HG03460 (cell line): Measurements from ENCODE around the gene RPA3.

Experiments used
- ATAC-seq: cut with Tn5 transposase; IDR thresholded peaks from one replicate; pipeline ENCODE4 v1.9.1; 2021; ENCODE audit not compliant: unreplicated experiment

RPA3 gene

DNA sequence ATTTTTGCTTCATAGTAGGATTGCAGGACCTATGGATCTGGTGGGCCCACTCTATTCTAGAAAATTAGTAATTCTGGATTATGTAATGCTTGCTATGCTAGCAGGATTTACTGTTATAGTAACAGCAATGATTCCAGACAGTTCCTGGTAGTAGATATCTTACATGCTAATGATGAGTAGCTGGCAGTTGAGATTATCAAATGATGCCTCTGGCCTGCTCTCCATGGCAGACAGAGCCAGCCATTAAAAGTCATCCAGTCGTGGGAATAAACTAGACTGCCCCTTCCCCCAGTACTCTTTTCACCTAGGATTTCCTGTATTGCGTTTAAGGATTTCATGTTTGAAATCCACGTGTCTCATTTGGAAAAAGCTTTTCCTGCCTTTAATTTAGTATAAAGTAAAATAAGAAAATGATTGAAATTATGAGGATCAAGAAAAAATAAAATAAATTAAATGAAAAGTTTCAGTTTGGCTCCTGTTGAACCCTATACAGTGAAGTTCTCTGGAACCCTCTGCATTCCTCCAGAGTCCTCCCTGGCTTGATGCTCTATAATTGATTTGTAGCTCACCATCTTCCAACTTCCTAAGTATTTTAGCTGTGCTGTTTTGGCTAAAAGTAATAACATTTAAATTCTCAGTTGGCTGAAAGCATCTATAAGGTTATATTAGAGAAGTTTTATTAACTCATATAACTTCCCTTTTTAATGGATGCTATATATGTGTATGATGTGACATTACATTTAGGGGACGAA, 63.3 kb downstream of the RPA3 start:
- ATAC-seq: no peak

DNA sequence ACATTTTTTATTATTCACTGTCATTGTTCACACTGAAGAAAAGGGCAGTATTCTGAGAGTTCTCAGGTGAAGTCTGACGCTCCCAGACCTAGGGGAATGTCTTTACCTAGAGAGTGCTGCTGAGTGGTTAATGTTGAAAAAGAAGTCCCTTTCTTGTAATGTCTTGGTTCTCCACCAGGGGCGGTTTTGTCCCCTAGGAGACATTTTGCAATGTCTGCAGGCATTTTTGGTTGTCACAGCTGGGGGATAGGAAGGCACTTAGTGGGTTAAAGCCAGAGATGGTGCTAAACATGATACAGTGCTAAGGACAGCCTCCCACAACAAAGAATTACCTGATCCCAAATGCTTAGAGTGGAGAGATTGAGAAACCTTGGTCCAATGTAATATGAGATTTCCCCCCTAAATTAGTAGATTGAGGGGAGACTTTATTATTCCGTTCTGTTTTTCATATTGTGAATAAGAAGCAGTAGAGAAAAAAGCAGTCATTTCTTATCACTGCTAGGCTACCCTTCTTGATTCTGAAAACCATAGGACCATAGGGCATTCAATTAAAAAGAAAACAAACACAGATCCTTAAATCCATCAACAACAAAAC, 64.7 kb downstream of the RPA3 start:
- no peak for ATAC-seq

DNA sequence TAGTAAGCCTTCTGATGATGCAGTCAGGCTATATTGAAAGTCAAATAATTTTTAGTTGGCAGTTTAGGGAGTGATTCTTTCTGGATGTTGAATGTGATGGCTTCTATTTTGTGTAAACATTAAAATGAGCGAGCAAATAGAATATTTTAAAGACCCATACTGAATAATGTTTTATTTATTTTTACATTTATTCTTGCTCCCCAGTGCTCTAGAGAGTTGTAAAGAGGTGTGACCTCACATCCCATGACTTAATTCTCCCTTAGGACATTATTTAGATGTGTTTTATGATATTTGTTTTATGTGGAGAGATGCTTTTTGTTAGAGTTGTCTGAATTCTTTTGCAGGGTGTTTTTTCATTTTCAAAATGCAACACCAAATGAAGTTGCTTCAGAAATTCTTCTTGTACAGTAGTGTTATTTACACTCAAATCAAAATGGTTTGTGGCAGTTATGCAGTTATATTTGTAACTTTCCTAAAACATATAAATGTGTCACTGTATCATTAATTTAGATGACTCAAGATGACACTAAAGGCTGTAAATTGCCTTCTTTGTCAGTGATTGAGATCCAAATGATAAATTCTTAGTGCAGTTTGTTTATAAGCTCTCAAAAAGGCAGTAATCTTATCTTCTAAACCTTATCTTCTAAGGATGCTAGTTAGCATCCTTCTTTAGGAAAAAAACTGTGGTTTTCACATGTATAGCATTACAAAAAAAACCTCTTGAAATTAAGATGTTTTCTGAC, 65.4 kb downstream of the RPA3 start:
- ATAC-seq: no peak

DNA sequence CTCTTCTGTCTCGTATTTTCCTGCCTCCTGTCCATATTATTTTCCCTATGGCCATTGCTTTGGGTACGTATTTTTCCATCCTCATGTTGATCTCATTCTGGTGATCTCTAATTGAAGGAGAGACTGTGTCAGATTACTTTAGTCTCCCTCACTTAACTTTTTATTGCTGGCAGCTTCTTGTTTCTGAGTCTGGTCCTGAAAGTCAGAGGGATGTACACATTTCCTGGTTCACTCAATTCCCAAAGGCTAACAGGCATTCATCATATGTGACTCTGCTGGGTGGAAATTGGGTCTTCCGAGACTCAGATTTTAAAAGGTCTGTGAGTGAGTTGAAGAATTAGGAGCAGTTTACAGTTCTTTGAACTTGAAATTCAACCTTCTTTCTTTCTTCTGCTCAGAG, 66.9 kb downstream of the RPA3 start:
- ATAC-seq: no peak

DNA sequence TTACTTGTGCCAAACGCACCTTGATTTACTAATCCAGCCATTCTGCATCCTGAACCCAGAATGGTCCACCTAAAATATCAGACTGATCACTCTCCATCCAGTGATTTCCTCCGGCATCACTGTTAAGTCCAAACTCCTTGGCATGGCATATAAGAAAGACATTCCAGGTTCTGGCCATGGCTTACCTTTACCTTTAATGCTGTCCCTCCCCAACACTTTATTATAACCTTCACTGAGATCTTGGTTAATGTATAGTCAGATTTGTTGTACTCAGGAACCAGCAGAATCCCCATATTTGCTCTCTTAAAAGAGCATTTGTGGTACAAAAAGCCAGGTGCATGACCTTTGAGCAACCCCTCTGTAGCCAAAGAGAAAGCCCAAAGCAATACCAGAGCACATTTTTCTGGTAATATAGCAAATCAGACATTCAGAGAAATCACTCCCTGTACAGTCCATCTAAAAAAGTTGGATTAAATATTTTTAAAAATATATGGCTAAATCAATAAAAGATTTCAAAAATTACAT, 67.7 kb downstream of the RPA3 start:
- ATAC-seq: no peak

DNA sequence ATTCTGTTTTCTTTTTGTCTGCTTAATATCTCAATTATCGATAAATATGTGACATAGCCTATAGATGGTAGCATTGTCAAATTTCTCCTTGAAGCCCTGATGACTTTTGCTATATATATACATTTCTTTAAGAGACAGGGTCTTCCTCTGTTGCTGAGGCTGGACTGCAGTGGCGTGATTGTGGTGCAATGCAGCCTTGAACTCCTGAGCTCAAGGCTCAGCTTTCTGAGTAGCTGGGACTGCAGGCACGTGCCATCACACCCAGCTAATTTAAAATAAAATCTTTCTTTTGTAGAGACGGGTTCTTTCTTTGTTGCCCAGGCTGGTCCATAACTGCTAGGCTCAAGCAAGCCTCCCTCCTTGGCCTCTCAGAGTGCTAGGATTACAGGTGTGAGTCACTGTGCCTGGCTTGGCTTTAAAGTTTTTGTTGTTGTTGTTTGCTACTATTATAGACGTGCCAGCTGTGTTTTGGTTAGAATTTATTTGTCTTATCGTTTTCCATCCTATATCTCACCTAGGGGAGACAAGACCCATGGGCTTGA, 70.8 kb downstream of the RPA3 start:
- no peak for ATAC-seq

DNA sequence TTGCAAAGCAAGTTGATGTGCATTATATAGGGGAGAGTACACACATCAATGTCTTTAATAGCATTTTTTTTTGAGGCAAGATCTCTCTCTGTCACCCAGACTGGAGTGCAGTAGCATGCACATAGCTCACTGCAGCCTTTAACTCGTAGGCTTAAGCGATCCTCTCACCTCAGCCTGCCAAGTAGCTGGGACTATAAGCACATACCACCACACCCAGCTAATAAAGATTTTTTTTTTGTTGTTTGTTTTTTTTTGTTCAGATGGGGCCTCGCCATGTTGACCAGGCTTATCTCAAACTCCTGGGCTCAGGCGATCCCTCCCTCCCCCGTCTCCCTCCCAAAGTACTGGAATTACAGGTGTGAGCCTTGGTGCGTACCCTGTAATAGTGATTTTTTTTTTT, 76.3 kb downstream of the RPA3 start:
- ATAC-seq: no peak

DNA sequence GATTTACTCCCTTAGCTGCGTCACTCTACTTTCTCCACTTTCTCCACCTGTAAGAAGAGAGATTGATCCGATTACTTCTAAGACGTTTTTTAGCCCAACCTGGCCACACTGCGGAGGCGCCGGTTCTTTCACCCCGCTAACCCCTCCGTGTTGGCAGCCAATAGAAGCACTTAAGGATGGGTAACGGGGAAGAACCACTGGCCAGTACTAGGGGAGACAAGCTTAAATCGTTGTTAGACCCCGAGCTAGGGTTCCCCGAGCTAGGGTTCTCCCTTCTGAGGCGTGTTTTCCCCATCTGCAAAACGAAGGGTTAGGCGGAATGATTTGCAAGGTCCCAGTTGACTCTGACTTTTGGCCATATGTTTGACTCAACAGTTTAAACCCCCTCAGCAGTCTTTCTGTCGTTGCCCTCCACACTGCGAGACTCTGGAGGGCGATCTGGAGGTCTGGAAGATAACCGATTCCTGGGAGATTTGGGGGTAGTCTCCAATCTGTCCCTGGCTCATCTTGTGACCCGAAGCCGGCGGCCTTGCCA, 77.2 kb downstream of the RPA3 start:
- ATAC-seq: peak; percentile 11

DNA sequence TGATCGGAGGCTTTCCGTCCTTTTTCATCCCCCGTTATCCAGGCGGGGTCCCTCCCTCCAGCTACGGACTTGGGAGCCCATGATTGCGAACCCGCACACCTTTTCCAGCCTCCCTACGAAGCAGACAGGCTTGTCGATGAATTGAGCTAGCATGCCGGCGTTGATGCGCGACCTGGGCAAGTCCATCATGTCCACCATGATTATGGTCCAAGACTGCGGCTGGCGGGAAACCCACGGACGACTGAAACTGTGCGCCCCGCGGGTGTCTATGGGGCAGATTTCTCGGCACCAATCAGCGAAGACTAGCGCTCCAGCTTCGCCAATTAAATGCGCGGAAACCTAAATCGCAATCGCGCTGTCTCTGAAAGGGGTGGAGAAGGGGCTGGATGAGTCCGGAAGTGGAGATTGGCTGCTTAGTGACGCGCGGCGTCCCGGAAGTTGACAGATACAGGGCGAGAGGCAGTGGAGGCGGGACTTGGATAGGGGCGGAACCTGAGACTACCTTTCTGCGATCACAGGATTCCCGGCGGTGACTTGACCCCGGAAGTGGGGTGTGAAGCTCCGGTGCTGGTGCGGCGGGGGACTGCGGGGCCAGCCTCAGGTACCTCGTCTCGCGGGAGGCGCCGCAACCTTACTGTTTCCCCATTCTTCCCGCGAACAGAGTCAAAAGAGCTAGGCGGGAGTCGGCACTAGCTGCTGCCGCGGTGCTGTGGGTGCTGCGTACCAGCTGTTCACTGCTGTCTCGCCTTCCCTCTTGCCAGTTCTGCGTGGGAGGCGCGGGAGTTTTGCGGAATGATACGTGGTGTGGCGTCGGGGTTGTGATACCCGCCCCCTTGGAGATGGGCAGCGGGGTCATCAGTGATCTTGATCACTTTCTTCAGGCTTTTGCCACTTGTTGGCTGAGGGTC, 77.9 kb downstream of the RPA3 start, which contains the start of gene UMAD1:
TSS of gene UMAD1 (plus strand) at position 532 of the 908 bp plus-strand sequence. CDS start 32,620 bp downstream, outside the sequence.
- peak; percentile 96 for ATAC-seq

DNA sequence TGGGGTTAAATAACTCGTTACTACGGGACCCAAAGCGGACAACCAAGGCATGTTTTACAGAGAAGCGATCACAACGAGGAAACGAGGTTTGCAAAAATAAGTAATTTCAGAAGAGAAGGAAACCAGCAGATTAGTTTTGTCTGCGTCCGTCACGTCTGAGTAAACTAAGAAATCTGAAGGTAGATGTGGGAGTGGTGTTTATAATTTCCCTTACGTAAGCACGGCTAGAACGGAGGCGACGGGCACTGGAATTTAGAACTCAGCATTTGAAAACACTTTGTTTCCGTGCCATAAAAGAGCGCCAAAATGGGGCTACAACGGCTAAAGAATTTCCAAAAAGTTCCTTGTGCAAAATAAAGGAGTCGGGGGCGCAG, 78.6 kb downstream of the RPA3 start:
- peak; percentile 16 for ATAC-seq

DNA sequence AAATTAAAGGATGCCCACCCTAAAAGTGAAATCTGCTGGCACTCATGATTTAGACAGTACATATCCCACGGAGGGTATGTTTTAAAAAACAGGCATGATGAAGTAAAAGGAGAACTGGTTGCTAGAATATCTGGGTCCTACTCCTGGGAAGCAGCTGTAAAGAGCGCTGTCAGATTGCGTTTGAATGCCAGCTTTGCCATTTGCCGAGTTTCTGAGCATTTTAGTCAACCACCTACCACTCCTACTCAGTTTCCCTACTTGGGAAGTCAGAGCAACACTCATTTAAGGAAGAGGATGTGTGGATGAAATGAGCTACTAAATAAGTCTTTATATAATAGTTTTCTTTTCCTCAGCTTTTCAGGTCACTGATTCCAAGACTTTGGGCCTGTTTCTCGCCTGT, 79.0 kb downstream of the RPA3 start:
- no peak for ATAC-seq

DNA sequence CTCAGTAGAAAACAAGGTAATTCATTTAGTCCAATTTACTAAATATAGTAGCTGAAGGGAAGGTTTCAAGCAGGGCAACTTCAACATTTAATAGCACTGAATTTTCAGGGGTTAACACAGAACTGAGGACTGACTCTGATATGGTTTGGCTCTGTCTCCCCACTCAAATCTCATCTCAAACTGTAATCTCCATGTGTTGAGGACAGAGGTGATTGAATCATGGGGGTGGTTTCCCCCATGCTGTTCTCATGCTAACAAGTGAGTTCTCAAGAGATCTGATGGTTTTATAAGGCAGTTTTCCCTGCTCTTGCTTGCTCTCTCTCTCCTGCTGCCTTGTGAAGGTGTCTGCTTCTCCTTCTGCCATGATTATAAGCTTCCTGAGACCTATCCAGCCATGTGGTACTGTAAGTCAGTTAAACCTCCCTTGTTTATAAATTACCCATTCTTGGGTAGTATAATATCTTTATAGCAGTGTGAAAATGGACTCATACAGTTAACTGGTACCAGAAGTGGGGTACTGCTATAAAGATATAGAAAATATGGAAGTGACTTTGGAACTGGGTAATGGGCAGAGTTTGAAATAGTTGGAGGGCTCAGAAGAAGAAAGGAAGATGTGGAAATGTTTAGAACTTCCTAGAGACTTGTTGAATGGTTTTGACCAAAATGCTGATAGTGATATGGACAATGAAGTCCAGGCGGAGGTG, 87.6 kb downstream of the RPA3 start:
- ATAC-seq: no peak

DNA sequence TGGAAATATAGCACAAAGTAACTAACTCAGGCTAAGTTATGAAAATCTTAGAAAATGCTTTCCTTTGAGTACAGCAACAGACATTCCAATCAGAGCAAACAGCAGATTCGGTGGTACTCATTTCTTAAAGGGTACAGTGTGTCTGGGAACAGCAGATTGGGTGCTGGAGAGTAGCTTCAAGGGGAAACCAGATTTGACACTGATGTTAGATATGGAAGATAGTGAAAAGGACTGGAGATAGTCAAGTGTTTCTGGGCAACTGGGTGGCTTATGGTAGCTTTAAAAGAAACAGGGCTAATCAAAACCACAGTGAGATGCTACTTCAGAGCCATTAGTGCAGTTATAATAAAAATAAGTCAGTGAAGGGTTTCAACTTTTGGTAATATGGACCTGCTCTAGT, 89.9 kb downstream of the RPA3 start:
- ATAC-seq: no peak

DNA sequence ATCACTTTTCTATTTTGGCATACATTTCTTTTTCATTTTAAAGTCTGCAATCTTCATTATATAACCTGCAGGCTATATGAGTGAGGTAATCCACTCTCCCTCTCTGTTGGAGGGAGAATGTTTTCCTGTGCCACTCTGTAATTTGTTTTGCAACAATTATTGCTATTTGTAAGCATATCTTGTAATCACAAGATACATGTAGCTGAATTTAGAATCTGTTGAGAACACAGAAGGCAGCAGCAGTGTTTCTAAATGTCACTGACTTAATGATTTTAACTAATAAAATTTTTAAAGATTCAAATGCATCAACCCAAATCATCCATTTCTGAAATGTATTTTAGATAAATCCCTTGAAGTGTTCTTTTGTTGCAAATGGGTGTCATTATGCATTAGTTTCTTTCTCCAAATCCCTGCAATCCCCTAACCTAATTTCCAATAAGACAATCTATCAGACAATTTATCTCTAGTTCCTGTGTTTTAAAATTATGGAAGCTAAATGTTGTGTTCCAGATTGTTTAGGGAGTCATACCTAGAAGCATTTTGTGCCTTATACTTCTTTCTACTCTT, 97.7 kb downstream of the RPA3 start:
- ATAC-seq: no peak

DNA sequence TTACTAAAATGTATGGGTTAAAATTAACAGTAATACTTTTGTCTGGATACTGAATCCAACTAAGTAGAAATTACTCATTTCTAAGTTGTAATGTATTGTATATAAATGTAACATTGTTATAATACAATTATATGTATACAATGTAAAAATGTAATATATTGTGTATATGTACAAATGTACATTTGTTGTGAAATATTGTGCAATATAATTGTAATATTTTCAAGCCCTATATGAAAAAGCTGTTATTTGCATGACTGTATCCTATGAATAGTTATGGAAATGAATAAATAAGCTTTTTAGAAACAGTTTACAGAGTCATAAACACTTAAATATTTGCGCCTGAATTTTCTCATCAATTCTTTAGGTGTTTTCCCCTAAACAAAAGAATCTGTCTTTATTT, 98.2 kb downstream of the RPA3 start:
- ATAC-seq: no peak

DNA sequence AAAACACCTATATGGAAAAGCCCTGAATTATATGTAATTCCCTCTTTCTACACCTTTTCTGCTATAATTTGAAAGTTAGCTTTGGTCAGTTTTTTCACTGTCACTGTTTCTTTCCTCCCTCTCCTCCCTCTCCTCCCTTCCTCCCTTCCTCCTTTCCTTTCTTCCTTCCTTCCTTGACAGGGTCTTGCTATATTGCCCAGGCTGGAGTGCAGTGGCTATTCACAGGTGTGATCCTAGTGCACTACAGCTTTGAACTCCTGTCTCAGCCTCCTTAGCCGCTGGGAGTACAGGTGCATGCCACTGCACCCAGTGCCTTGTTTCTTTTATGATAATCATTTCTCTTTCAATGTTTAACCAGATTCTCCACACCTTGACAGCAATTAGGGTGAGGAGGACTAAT, 100.0 kb downstream of the RPA3 start:
- no peak for ATAC-seq

DNA sequence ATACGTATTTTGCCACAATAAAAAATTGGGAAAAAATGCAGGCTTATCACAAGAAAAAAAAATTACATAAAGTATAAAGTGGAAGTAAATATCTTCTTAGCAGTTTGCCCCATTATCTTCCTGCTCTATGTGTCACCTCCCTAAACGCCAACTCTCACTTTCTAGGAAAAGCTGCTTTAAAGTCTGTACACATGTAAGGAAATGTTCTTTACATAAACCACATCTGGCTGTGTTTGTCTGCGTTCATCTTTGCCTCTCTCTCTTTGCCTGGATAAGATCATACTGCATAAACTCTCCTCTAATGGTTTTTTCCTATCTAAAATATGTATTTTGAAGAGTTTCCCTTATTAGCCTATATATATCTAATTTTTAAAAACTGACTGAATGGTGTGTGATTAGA, 100.9 kb downstream of the RPA3 start:
- no peak for ATAC-seq

DNA sequence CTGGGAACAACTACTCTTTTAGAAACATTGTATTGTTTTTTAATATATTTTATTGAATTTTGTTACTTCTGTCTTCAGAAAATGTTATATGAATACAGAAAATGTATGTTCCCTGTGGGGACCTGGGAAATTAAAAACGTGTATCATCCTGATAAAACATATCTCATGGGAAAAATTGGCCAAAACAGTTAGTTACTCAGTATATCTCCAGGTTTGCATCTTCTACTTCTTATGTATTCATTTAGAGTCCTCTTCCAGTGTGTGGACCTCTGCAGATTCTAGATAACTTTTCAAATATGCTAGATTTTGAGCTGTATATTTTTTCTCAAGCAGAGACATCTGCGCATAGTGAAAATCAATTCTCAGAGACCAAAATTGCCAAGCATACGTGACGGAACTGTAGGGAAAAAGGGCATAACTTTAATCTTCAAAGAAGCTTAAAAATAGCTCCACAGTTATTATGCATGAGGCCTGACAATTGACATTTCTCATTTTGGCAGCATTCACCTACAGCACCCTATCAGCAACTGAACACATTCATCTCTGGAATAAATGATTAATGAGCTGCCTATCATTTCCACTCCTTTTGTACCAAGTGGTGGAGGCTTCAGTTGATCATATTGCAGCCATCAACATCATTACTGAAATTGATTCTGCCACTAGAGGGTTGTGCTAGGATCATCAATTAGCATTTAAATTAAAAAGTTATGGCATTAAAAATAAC, 104.2 kb downstream of the RPA3 start:
- no peak for ATAC-seq

DNA sequence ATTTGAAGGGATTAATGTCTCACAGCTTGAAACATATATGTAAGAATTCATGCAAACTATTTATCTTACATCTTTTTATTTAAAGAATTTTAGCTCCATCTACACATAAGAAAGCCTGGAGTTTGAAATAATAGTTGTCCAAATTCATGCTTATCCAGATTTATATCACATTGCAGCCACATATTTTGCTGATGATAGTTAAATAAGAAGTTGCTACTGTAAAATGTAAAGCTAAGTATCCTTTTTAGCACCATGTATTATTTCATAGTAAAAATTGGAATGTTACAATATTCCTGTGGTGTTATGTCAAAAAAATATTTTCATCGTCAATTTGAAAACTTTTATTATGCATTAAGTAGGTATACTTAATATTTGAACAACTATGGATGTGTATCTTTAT, 105.2 kb downstream of the RPA3 start:
- no peak for ATAC-seq
